ENCODE results near the gene MORN4.

Gene MORN4

DNA sequence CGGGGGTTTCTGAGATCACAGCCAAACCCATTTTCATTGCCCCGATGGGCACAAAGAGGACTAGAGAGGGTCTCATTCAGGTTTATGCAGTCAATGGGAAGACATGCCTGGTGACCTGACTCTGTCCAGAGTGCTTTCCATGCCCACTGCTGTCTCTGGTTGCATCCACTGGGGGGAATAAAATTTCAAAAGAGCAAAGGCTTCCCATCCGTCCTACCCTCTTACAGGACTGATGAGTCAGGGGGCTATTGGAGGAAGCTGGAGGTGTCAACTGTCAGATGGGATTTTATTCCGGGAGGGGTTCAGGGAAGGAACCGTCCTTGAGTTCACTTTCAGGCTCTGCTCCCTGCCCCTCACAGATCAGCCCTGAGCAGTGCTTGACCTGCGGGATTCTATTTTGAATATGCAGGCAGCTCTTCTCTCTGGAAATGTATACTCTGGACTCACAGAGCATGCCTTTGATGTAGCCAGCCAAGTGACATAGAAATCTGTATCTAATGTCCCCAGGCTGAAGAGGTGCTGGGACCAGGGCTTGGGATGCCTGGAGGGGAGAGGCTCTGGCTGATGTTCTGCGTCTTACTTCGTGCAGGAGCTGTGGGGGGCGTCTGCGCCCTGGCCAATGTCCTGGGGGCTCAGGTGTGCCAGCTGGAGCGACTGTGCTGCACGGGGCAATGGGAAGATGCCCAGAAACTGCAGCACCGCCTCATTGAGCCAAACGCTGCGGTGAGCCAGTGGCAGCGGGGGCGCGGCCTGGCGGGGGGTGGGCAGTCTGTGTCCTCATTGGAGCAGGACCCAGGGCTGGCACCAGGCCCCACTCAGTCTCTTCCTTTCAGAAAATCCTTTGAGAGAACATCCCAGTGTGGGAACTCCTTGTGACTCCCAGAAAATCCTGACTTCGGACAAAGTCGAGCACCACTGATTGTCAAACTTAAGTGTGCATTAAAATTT lies 31.8 kb downstream of the MORN4 start:
- DNase-seq = no peak
- in situ Hi-C loops (cut with HindIII; ENCODE audit: low pct_ligation_motif_present, low pct_unique_long_range_greater_than_20kb, low sequenced_read_pairs) = no loop called here

- in situ Hi-C loops (cut with HindIII; ENCODE audit: low pct_ligation_motif_present, low pct_unique_long_range_greater_than_20kb, low sequenced_read_pairs) = no loop called here
- DNase-seq = no peak
Observed at GRCh38 chr10:97600616-97601015, 32.7 kb downstream of the MORN4 start.

DNA sequence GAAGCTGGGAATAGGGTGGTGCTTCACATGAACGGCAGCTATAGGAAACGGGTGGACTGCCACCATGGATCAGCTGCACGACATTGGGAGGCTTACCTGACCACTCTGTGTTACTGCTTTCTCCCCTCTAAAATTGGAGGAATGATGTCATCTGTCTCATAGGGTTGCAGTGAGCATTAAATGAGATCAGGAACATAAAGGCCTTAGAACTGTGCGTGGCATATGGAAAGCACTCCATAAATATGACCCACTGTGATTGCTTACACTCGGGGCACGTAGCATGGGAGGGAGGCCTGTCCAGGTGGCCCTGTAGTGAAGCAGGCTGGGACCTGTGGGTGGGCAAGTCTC lies 34.1 kb downstream of the MORN4 start:
- no peak for DNase-seq
- in situ Hi-C loops (cut with HindIII; ENCODE audit: low pct_ligation_motif_present, low pct_unique_long_range_greater_than_20kb, low sequenced_read_pairs) = no loop called here

DNA sequence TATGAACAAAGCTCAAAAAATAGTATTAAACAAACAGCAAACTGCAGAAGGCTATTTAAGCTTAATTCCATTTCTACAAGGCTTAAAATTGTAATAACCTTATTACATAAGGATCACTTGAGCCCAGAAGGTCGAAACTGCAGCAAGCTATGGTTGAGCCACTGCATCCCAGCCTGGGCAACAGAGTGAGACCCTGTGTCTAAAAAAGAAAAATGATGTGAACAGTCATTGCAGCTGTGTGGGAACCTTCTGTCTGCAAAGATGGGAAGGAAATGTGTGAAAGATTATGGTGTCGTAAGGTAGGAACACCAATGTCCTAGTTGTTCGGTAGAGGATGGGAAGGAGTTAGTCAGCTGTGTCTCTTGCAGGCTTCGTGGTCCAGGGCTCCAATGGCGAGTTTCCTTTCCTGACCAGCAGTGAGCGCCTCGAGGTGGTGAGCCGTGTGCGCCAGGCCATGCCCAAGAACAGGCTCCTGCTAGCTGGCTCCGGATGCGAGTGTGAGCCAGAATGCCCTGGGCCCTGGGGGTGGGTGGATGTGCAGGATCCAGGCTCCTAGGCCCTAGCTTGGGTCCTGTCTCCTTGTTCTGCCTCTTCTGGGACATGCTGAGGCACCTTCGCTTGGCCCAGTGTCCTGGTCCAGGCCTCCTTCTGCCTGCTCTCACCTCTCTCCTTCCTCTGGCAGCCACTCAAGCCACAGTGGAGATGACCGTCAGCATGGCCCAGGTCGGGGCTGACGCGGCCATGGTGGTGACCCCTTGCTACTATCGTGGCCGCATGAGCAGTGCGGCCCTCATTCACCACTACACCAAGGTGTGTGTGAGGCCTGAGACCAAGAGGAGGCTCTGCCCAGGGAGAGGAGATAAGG lies 34.7 kb downstream of the MORN4 start:
- in situ Hi-C loops (cut with HindIII; ENCODE audit: low pct_ligation_motif_present, low pct_unique_long_range_greater_than_20kb, low sequenced_read_pairs) = no loop called here
- no peak for DNase-seq

DNA sequence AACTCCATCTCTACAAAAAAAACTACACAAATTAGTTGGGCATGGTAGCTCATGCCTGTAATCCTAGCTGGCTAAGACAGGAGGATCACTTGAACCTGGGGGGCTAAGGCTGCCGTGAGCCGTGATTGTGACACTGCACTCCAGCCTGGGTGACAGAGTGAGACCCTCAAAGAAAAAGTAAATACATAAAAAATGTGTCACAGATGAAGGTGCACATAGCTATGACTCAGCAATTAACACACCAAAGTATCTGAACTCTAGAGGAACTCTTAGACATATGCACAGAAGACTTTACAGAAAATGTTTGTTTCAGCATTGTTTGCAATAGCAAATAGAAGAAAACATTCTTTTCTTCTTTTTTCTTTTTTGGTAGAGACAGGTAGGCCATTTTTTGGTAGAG lies 35.5 kb downstream of the MORN4 start:
- no peak for DNase-seq
- in situ Hi-C loops (cut with HindIII; ENCODE audit: low pct_ligation_motif_present, low pct_unique_long_range_greater_than_20kb, low sequenced_read_pairs) = no loop called here

GRCh38 chr10:97596101-97597082 lies 36.9 kb downstream of the MORN4 start:
- in situ Hi-C loops (cut with HindIII; ENCODE audit: low pct_ligation_motif_present, low pct_unique_long_range_greater_than_20kb, low sequenced_read_pairs) = no loop called here
- peak; percentile 89 for DNase-seq

DNA sequence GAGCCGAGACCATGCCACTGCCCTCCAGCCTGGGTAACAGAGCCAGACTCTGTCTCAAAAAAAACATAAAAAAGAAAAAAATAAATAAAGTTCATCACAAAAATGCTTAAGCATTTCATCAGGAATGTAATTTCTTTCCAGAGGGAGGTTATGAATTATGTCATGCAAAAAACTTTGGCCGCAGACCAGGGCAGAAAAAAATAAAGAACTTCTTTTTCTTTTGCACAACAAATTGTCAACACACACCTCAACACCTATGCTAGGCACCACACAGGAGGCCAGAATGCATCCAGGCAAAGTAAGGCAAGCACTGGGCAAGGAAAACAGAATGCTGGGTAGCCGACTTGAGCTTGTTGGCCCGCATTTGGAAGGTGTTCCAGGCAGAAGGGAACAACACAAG lies 39.9 kb downstream of the MORN4 start:
- no peak for DNase-seq
- in situ Hi-C loops (cut with HindIII; ENCODE audit: low pct_ligation_motif_present, low pct_unique_long_range_greater_than_20kb, low sequenced_read_pairs) = no loop called here

- in situ Hi-C loops (cut with HindIII; ENCODE audit: low pct_ligation_motif_present, low pct_unique_long_range_greater_than_20kb, low sequenced_read_pairs) = no loop called here
- DNase-seq = no peak
Observed at GRCh38 chr10:97590748-97591495, 42.4 kb downstream of the MORN4 start.

GRCh38 chr10:97590082-97590747 lies 43.1 kb downstream of the MORN4 start:
- DNase-seq = no peak
- in situ Hi-C loops (cut with HindIII; ENCODE audit: low pct_ligation_motif_present, low pct_unique_long_range_greater_than_20kb, low sequenced_read_pairs) = no loop called here

- in situ Hi-C loops (cut with HindIII; ENCODE audit: low pct_ligation_motif_present, low pct_unique_long_range_greater_than_20kb, low sequenced_read_pairs) = no loop called here
- DNase-seq = no peak
Observed at GRCh38 chr10:97589479-97589878, 43.8 kb downstream of the MORN4 start, which contains the start of gene C10orf62. Gene C10orf62, plus strand, starts transcription at chr10:97589721. Its CDS starts 177 bp downstream, at chr10:97589898.

DNA sequence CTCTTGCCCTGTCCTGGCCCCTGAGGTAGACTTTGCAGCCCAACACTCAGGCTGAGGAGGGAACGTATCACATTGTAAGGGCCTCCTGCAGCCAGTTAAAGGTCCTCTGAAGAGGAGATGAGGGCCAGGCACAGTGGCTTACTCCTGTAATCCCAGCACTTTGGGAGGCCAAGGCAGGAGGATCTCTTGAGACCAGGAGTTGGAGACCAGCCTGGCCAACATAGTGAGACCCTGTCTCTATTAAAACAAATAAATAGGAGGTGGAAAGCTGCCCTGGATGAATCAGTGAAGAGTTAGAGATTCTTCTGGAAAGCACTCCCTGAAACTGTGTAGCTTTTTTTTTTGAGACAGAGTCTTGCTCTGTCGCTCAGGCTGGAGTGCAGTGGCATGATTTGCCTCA lies 46.1 kb downstream of the MORN4 start:
- in situ Hi-C loops (cut with HindIII; ENCODE audit: low pct_ligation_motif_present, low pct_unique_long_range_greater_than_20kb, low sequenced_read_pairs) = no loop called here
- DNase-seq = no peak

DNA sequence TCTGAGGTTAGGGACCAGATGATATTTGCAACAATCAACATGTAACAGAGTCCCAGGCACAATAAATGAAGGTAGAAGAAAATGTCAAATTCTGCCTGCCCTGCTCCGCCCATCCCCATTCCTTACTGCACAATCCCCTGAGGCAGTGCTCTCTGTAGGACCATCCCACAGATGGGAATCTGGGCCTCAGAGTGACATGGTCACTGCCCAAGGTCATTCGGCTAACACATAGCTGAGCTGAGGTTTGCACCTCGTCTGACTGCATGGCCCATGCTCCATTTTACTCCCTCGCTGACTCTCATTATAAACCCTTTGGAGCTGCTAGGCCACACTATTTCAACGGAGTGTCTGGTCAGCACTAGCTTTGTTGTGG lies 47.9 kb downstream of the MORN4 start:
- peak; percentile 31 for DNase-seq
- in situ Hi-C loops (cut with HindIII; ENCODE audit: low pct_ligation_motif_present, low pct_unique_long_range_greater_than_20kb, low sequenced_read_pairs) = no loop called here

DNA sequence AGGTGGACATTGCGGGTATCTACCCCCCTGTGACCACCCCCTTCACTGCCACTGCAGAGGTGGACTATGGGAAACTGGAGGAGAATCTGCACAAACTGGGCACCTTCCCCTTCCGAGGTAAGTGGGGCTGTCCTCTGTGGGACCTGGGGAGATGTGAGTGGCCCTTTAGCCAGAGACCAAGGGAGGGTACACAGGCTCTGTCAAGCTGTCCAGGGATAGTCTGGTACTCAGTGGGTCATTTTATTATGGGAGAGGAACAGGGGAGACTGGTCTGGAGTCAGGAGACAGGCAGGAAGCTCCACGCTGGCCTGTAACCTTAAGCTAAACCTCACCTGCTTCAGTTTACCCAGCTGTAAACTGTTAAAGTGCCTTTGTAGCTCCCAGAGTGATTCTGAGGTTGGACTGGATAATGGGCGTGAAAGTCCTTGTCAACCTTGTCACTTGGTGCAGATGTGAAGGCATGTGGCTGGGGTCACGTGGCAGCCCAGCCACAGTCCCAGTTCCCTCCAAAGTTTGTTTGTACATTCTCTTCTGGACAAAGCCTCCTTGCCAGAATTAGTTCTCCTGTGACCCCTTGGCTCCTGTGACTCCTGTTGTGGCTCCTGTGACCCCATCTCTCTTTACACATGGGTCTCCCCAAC lies 48.4 kb downstream of the MORN4 start:
- DNase-seq = no peak

DNA sequence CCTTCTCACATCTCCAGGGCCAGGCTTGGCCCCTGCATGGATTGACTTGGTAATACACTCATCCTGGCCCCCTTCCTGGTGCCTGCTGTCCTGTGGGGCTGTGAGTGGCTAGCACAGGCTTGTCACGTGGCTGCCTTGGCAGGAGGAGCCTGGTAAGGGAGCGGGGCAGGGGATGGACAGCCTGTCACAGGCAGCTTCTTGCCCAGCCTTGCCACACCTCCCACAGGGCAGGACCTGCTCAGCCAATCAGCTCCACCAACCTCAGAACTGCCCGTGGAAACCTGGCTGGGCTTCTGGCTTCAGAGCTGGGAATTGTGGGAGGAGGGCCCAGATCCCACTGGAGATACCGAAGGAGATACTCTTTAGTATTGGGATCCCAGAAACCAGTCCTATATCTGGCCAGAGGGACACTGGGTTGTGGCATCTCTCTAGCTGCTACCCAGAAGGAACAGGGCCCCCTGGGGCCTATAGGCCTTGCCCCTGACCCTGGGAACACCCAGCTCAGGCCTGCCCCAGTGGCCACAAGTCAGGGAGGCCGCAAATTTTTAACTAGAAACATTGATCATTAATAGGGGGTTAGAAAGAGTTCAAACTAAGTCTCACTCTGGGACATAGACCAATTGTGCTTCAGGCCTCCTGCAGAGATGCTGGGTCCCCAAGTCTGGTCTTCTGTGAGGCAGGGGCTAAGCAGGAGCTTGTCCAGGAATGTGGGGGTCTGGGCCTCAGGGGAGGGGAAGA lies 49.1 kb downstream of the MORN4 start, which contains the start of gene HOGA1:
Gene HOGA1 (plus strand): TSS at position 330 of the 738 bp plus-strand sequence. CDS start 315 bp downstream, at position 645.
- in situ Hi-C loops (cut with HindIII; ENCODE audit: low pct_ligation_motif_present, low pct_unique_long_range_greater_than_20kb, low sequenced_read_pairs) = no loop called here
- DNase-seq = peak; percentile 99

More for the DNA sequence above, 48.4 kb downstream of the MORN4 start:
- in situ Hi-C loops (cut with HindIII; ENCODE audit: low pct_ligation_motif_present, low pct_unique_long_range_greater_than_20kb, low sequenced_read_pairs) = no loop called here

DNA sequence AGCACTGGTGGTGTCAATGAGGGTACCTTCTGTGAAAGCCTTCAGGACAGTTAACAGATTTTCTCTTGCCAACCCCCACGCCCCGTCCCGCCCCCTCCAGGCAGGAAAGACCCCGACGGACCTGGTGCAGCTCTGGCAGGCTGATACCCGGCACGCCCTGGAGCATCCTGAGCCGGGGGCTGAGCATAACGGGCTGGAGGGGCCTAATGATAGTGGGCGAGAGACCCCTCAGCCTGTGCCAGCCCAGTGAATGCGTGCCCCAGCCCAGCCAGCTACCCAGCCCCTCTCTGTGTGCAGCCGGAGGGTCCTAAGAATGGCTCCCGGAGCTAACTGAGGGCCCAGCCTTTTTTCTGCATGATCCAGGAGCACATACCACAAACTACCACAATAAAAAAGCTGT lies 49.8 kb downstream of the MORN4 start:
- in situ Hi-C loops (cut with HindIII; ENCODE audit: low pct_ligation_motif_present, low pct_unique_long_range_greater_than_20kb, low sequenced_read_pairs) = no loop called here
- no peak for DNase-seq

DNA sequence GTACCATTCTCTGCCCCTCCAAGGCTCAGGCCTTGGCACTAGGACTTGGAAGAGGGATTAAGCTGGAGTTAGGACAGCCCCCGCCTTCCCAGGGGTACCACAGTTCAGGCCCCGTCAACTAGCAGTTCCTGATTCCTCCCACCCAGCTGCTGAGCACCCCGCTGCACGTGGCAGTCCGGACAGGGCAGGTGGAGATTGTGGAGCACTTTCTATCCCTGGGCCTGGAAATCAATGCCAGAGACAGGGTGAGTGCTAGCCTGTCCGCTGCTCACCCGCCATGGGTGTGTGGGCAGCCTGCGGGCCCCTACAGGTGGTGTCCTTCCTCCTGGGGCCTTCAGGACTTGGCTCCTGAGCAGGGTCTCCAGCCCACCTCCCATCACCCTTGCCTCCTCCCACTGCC lies 51.1 kb downstream of the MORN4 start:
- no peak for DNase-seq
- in situ Hi-C loops (cut with HindIII; ENCODE audit: low pct_ligation_motif_present, low pct_unique_long_range_greater_than_20kb, low sequenced_read_pairs) = no loop called here
